Measurements from ENCODE around the gene ZNF425.

ZNF425 gene, protein sequence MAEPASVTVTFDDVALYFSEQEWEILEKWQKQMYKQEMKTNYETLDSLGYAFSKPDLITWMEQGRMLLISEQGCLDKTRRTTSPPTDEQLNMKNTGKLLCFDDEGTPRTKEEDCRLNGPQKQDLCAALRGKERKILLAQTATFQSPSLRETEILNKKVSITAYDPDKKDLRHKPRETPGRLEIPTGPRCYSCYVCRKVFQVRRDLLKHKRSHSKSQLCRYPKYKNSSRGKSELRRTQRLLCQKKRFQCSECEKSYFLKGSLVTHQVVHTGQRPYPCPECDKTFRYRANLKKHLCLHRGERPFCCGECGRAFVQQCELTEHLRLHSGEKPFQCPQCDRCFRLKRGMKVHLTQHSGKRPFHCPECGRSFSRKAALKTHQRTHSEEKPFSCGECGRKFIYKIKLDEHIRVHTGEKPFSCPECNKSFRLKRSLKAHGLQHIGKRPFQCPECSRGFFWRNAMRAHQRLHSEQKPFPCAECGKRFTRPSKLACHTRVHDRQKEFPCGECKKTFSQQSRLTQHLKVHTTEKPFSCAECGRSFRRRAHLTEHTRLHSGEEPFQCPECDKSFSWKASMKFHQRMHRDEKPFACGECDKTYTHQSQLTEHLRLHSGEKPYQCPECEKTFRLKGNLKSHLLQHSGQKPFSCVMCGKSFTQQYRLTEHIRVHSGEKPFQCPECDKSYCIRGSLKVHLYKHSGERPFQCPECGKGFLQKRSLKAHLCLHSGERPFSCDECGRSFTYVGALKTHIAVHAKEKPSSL

GRCh38 chr7:149125863-149126661 lies at the start of gene ZNF425:
Gene ZNF425, minus strand, starts transcription at chr7:149126324. Its CDS starts 111 bp downstream, at chr7:149126213.
- TF ChIP-seq, protein P1, sequence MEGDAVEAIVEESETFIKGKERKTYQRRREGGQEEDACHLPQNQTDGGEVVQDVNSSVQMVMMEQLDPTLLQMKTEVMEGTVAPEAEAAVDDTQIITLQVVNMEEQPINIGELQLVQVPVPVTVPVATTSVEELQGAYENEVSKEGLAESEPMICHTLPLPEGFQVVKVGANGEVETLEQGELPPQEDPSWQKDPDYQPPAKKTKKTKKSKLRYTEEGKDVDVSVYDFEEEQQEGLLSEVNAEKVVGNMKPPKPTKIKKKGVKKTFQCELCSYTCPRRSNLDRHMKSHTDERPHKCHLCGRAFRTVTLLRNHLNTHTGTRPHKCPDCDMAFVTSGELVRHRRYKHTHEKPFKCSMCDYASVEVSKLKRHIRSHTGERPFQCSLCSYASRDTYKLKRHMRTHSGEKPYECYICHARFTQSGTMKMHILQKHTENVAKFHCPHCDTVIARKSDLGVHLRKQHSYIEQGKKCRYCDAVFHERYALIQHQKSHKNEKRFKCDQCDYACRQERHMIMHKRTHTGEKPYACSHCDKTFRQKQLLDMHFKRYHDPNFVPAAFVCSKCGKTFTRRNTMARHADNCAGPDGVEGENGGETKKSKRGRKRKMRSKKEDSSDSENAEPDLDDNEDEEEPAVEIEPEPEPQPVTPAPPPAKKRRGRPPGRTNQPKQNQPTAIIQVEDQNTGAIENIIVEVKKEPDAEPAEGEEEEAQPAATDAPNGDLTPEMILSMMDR (IDR thresholded peaks at IDR 0.05; ENCODE audit: insufficient read depth, low read length, missing control alignments): peak; percentile 97
- ChIA-PET POLR2A (interaction anchor here (0.7 to 2.6 kb wide), 4 partner anchors 21 to 1893 kb away, joined by 3 to 26 read pairs (median 4); partner anchors contain the start of gene ZNF398), CTCF (interaction anchor here (0.6 to 4.2 kb wide), 38 partner anchors 8 to 648 kb away, joined by 3 to 42 read pairs (median 4); partner anchors contain the start of genes ZNF282, ZNF398, ZNF467 and ZNF783)
- peak; percentile 24 for DNase-seq (ENCODE audit: low read depth, low spot score)
- peak within 1 kb of the TSS; percentile 96 for H3K4me3 ChIP-seq (ENCODE audit: low read depth, low read length)

GRCh38 chr7:149175150-149175549 lies 49.0 kb upstream of the ZNF425 start:
- ChIA-PET CTCF (interaction anchor here (1.3 to 2.3 kb wide), 2 partner anchors 9 to 28 kb away, joined by 3 to 8 read pairs; partner anchors contain the start of gene ZNF398), POLR2A (interaction anchor here (0.6 kb wide), 1 partner anchor 28 kb away, joined by 3 read pairs; no protein-coding TSS in a partner anchor)
- no peak overlapping the region for H3K4me3 ChIP-seq (ENCODE audit: low read depth, low read length)
- no peak for DNase-seq (ENCODE audit: low read depth, low spot score)
- TF ChIP-seq, protein P1 (IDR thresholded peaks at IDR 0.05; ENCODE audit: insufficient read depth, low read length, missing control alignments): no peak

GRCh38 chr7:149172534-149172920 lies 46.4 kb upstream of the ZNF425 start:
- no peak for DNase-seq (ENCODE audit: low read depth, low spot score)
- POLR2A ChIA-PET: no interaction called here
- no peak overlapping the region for H3K4me3 ChIP-seq (ENCODE audit: low read depth, low read length)
- CTCF ChIA-PET: no interaction called here
- TF ChIP-seq, protein P1 (IDR thresholded peaks at IDR 0.05; ENCODE audit: insufficient read depth, low read length, missing control alignments): no peak

DNA sequence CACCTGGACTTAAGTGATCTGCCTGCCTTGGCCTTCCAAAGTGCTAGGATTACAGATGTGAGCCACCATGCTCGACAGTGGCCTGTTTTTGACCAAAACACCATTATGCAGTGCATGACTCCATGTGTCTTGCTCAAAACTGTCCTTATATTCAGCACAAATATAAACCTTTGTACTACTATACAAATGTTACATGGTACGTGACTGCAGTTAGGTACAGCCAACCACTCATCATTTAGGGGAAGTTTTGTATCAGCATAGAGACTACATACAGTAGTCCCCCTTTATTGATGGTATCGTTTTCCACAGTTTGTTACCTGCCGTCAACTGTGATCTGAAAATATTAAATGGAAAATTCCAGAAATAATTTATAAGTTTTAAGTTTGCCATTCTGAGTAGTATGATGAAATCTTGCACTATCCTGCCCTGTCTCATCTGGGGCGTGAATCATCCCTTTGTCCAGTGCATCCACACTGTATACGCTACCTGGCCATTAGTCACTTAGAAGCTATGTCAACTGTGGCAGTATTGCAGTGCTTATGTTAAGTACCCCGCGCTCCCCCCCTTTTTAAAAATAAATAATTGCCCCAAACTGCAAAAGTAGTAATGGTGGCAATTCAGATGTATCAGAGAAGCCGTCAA lies 45.9 kb upstream of the ZNF425 start:
- ChIA-PET CTCF (no interaction called here), POLR2A (no interaction called here)
- TF ChIP-seq, protein P1 (IDR thresholded peaks at IDR 0.05; ENCODE audit: insufficient read depth, low read length, missing control alignments): no peak
- H3K4me3 ChIP-seq (ENCODE audit: low read depth, low read length): no peak overlapping the region
- DNase-seq (ENCODE audit: low read depth, low spot score): no peak

- POLR2A ChIA-PET: no interaction called here
- no peak overlapping the region for H3K4me3 ChIP-seq (ENCODE audit: low read depth, low read length)
- CTCF ChIA-PET: interaction anchor here (0.7 to 3.9 kb wide), 4 partner anchors 10 to 40 kb away, joined by 3 to 31 read pairs (median 4); partner anchors contain the start of genes ZNF282, ZNF398 and ZNF425
- DNase-seq (ENCODE audit: low read depth, low spot score): no peak
- TF ChIP-seq, protein P1 (IDR thresholded peaks at IDR 0.05; ENCODE audit: insufficient read depth, low read length, missing control alignments): no peak
Measured at GRCh38 chr7:149166630-149167352, 40.7 kb upstream of the ZNF425 start.

Data from AG04449 (cell line).